Neural cell (in vitro differentiated cells): ENCODE measurements around the gene SLC29A1. TPM values are rescaled to one million over a fixed set of nuclear protein-coding genes. Genes with fewer than 3 reads are reported as not detected.
A peak's percentile ranks its signal among the peaks of the same experiment; 100 is the strongest.

Experiments used
- H2AFZ ChIP-seq: fragments of 200-600, 300-800 bp; sonication (generic), shearing (Covaris generic); 2 replicates; pipeline ENCODE4 v1.6.0; 2014; ENCODE audit warnings: low read depth, mild to moderate bottlenecking, antibody characterized with exemption, low read length, moderate library complexity
- H3F3A ChIP-seq: fragments of 200-600 bp; shearing (Covaris generic); 2 replicates; pipeline ENCODE4 v1.6.1; 2016; ENCODE audit warnings: mild to moderate bottlenecking, moderate library complexity, mixed read lengths, antibody characterized with exemption, low read length; ENCODE audit not compliant: insufficient read depth, poor library complexity, severe bottlenecking
- H3K27ac ChIP-seq: fragments of 200-600, 300-800 bp; sonication (generic), shearing (Covaris generic); 2 replicates; pipeline ENCODE4 v1.5.1; 2014; ENCODE audit warnings: mild to moderate bottlenecking, low read length, moderate library complexity
- H3K27me3 ChIP-seq: fragments of 300-800, 200-600 bp; sonication (generic), shearing (Covaris generic); 2 replicates; pipeline ENCODE4 v1.6.0; 2014; ENCODE audit warnings: mild to moderate bottlenecking, low read depth, low read length, moderate library complexity; ENCODE audit not compliant: insufficient read depth
- H3K36me3 ChIP-seq: fragments of 300-800, 200-600 bp; sonication (generic), shearing (Covaris generic); 2 replicates; pipeline ENCODE4 v1.5.1; 2014; ENCODE audit warnings: mild to moderate bottlenecking, antibody characterized with exemption, low read length, moderate library complexity; ENCODE audit not compliant: insufficient read depth
- H3K4me2 ChIP-seq: fragments of 300-800, 200-600 bp; sonication (generic), shearing (Covaris generic); 2 replicates; pipeline ENCODE4 v1.6.0; 2014; ENCODE audit warnings: mild to moderate bottlenecking, low read length
- H3K4me3 ChIP-seq: fragments of 300-800, 200-600 bp; sonication (generic), shearing (Covaris generic); 2 replicates; pipeline ENCODE4 v1.5.1; 2014; ENCODE audit warnings: mild to moderate bottlenecking, low read length, moderate library complexity
- H3K79me2 ChIP-seq: fragments of 200-600 bp; shearing (Covaris generic); replicated peaks from 2 replicates; pipeline ENCODE4 v1.6.0; 2014; ENCODE audit warnings: mild to moderate bottlenecking, low read length, moderate library complexity; ENCODE audit not compliant: insufficient read depth
- H3K9ac ChIP-seq: fragments of 300-800, 200-600 bp; sonication (generic), shearing (Covaris generic); 2 replicates; pipeline ENCODE4 v1.6.1; 2016; ENCODE audit warnings: mild to moderate bottlenecking, low read length, mixed read lengths
- H3K9me2 ChIP-seq: fragments of 200-600 bp; shearing (Covaris generic); 2 replicates; pipeline ENCODE4 v1.6.1; 2016; ENCODE audit warnings: mild to moderate bottlenecking, low read length, mixed read lengths; ENCODE audit not compliant: insufficient read depth
- H3K9me3 ChIP-seq: fragments of 200-600, 300-800 bp; sonication (generic), shearing (Covaris generic); 2 replicates; pipeline ENCODE4 v1.6.1; 2016; ENCODE audit warnings: mild to moderate bottlenecking, mixed run types, low read length, moderate library complexity, mixed read lengths
- H4K20me1 ChIP-seq: fragments of 200-600 bp; shearing (Covaris generic); 2 replicates; pipeline ENCODE4 v1.6.1; 2016; ENCODE audit warnings: mild to moderate bottlenecking, mixed run types; ENCODE audit not compliant: insufficient read depth
- EP300 ChIP-seq: fragments of 450-650 bp; conservative IDR thresholded peaks from 2 replicates; pipeline ENCODE4 v1.6.1; 2014; ENCODE audit warnings: antibody characterized with exemption, mild to moderate bottlenecking, moderate library complexity; ENCODE audit not compliant: poor library complexity, severe bottlenecking
- EZH2 ChIP-seq: fragments of 200-600, 300-800 bp; shearing (Covaris generic), sonication (generic); IDR thresholded peaks from 2 replicates; pipeline ENCODE4 v1.6.1; 2014; ENCODE audit warnings: antibody characterized with exemption, low read length, borderline replicate concordance, mild to moderate bottlenecking; ENCODE audit not compliant: insufficient read depth, poor library complexity, severe bottlenecking
- MXI1 ChIP-seq: fragments of 450-650 bp; conservative IDR thresholded peaks from 2 replicates; pipeline ENCODE4 v1.6.1; 2014; ENCODE audit warnings: antibody characterized with exemption, mild to moderate bottlenecking; ENCODE audit not compliant: poor library complexity, severe bottlenecking
- POLR2AphosphoS5 ChIP-seq: IDR thresholded peaks from 2 replicates; pipeline ENCODE4 v1.6.1; 2012
- RAD21 ChIP-seq: fragments of 450-650 bp; conservative IDR thresholded peaks from 2 replicates; pipeline ENCODE4 v1.6.1; 2014; ENCODE audit warnings: antibody characterized with exemption, mild to moderate bottlenecking, moderate library complexity
- REST ChIP-seq: IDR thresholded peaks from 2 replicates; pipeline ENCODE4 v1.6.1; 2012; ENCODE audit warnings: borderline replicate concordance
- SMC3 ChIP-seq: fragments of 450-650 bp; conservative IDR thresholded peaks from 2 replicates; pipeline ENCODE4 v1.6.1; 2014; ENCODE audit warnings: antibody characterized with exemption, mild to moderate bottlenecking, moderate library complexity; ENCODE audit not compliant: poor library complexity
- TAF1 ChIP-seq: IDR thresholded peaks from 2 replicates; pipeline ENCODE4 v1.6.1; 2012; ENCODE audit warnings: low read depth
- polyA plus RNA-seq: library from polyadenylated mRNA; depleted of rRNA; stranded (reverse); fragments of >200 nt; gene quantifications from 2 replicates; pipeline ENCODE4 v1.2.3, GENCODE V29; 2014
- TF ChIP-seq, protein P1 (sequence below): fragments of 450-650 bp; IDR thresholded peaks from 2 replicates; pipeline ENCODE4 v1.5.1; 2014; ENCODE audit warnings: antibody characterized with exemption, mild to moderate bottlenecking, moderate library complexity; ENCODE audit not compliant: poor library complexity, severe bottlenecking

SLC29A1 gene
- polyA plus RNA-seq, 1 donor from 2014 or later: 18.9 TPM

GRCh38 chr6:44258325-44258863, 35.0 kb downstream of the SLC29A1 start:
- no peaks in the 10 kb centered on the region for H3K27me3 ChIP-seq
- H3K9me3 ChIP-seq: no peaks in the 10 kb centered on the region
- H4K20me1 ChIP-seq: no peaks in the 10 kb centered on the region
- TF ChIP-seq EP300: no peak
- no peak for TF ChIP-seq TAF1
- TF ChIP-seq REST: no peak
- no peak for TF ChIP-seq MXI1
- no peak for TF ChIP-seq RAD21
- TF ChIP-seq POLR2AphosphoS5: no peak
- no peak for TF ChIP-seq SMC3
- TF ChIP-seq, protein P1, sequence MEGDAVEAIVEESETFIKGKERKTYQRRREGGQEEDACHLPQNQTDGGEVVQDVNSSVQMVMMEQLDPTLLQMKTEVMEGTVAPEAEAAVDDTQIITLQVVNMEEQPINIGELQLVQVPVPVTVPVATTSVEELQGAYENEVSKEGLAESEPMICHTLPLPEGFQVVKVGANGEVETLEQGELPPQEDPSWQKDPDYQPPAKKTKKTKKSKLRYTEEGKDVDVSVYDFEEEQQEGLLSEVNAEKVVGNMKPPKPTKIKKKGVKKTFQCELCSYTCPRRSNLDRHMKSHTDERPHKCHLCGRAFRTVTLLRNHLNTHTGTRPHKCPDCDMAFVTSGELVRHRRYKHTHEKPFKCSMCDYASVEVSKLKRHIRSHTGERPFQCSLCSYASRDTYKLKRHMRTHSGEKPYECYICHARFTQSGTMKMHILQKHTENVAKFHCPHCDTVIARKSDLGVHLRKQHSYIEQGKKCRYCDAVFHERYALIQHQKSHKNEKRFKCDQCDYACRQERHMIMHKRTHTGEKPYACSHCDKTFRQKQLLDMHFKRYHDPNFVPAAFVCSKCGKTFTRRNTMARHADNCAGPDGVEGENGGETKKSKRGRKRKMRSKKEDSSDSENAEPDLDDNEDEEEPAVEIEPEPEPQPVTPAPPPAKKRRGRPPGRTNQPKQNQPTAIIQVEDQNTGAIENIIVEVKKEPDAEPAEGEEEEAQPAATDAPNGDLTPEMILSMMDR: no peak
- no peak for TF ChIP-seq EZH2
- H3K4me2 ChIP-seq: no peak overlapping the region
- no peaks in the 10 kb centered on the region for H3K9me2 ChIP-seq
- no peaks in the 10 kb centered on the region for H3F3A ChIP-seq
- no peak overlapping the region for H3K4me3 ChIP-seq
- no peak overlapping the region for H3K27ac ChIP-seq
- H3K79me2 ChIP-seq: peaks cover 25% of the 10 kb centered on the region
- H3K36me3 ChIP-seq: no peaks in the 10 kb centered on the region
- no peak overlapping the region for H2AFZ ChIP-seq
- H3K9ac ChIP-seq: peak overlapping the region; percentile 96

DNA sequence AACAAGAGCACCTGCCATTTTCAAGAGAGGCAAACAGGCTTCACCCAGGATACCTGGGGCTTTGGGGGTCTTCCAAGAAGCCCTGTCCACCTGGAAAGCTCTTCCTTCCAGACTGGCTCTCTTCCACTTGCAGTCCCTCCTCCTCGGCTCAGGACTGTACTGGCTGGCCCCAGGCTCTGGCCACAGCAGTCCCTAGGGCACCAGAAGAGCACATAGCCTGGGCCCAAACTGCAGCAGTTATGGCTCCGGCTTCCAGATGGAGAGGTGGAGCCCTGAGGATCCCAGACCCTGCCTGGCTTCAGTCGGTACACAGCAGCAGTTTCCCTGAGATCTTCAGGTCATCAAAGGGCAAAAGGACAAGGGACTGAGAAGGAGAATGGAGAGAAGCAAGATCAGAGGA, 35.5 kb downstream of the SLC29A1 start:
- TF ChIP-seq TAF1: no peak
- no peak for TF ChIP-seq EP300
- no peak for TF ChIP-seq POLR2AphosphoS5
- TF ChIP-seq, protein P1: no peak
- no peak for TF ChIP-seq SMC3
- no peak for TF ChIP-seq RAD21
- TF ChIP-seq EZH2: no peak
- TF ChIP-seq MXI1: no peak
- no peak for TF ChIP-seq REST
- Histone ChIP-seq H4K20me1 (no peaks in the 10 kb centered on the region), H3K9me2 (no peaks in the 10 kb centered on the region), H3K4me3 (no peak overlapping the region), H3K36me3 (no peaks in the 10 kb centered on the region), H3K9ac (no peak overlapping the region), H2AFZ (no peak overlapping the region), H3K27me3 (no peaks in the 10 kb centered on the region), H3K4me2 (no peak overlapping the region), H3K79me2 (peaks cover 30% of the 10 kb centered on the region), H3K9me3 (no peaks in the 10 kb centered on the region), H3K27ac (no peak overlapping the region), H3F3A (no peaks in the 10 kb centered on the region)
